GM12892 (cell line): Measurements from ENCODE around the gene NDUFB3.

Source experiments
- POLR2A ChIP-seq: IDR thresholded peaks from 2 replicates; pipeline ENCODE4 v1.6.1; 2011; ENCODE audit warnings: low read depth, low read length, control low read depth
- POLR2AphosphoS5 ChIP-seq: IDR thresholded peaks from 2 replicates; pipeline ENCODE4 v1.6.1; 2011; ENCODE audit warnings: low read depth, low read length, control low read depth
- TAF1 ChIP-seq: IDR thresholded peaks from 2 replicates; pipeline ENCODE4 v1.6.1; 2011; ENCODE audit warnings: low read depth, mild to moderate bottlenecking, control low read depth, low read length, borderline replicate concordance

DNA sequence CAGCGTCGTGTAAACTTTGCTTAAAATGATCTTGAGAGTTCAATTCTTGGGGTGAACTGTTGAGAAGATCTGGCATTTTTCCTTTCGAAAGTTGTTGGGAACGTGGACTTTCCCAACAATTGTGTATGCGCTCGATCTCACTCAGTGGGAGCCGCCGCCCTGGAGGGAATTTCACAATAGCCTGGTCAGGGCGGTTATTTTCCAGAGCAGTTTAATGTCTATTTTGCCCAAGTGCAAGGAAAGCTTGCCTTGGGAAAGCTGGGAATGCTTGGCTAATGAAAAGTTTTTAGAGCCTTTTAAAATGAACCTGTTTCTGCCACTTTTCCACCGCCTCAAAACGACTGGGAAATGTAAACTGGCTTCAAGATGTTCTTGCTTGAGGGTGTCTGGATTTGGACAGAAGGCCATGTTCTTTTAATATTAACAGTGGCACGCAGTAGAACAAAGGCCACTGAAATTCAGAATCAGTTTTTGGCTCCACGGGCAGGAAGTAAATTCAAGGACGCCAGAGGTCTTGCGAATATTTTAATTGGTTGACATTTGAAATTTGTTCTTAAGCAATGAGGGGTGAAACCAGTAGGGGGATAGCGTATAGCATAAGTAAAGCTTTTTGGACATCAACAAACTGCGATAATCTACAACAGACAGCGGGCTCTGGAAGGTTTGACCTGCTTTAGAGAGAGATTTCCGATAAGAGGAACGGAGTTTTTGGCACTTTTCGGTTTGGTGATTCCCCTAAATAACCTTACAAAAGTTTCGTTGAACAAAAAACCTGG, 45.3 kb downstream of the NDUFB3 start:
- peak; percentile 30; the same call in 1 of the 2 replicates for TF ChIP-seq POLR2A
- TF ChIP-seq POLR2AphosphoS5 = no peak
- TF ChIP-seq TAF1 = no peak
